ENCODE measurements around the gene THBS2. TPM values are rescaled to one million over a fixed set of nuclear protein-coding genes. Genes with fewer than 3 reads are reported as not detected.

THBS2 gene
- total RNA-seq, 1 experiment from 2014 or later, result 0.39 TPM

DNA sequence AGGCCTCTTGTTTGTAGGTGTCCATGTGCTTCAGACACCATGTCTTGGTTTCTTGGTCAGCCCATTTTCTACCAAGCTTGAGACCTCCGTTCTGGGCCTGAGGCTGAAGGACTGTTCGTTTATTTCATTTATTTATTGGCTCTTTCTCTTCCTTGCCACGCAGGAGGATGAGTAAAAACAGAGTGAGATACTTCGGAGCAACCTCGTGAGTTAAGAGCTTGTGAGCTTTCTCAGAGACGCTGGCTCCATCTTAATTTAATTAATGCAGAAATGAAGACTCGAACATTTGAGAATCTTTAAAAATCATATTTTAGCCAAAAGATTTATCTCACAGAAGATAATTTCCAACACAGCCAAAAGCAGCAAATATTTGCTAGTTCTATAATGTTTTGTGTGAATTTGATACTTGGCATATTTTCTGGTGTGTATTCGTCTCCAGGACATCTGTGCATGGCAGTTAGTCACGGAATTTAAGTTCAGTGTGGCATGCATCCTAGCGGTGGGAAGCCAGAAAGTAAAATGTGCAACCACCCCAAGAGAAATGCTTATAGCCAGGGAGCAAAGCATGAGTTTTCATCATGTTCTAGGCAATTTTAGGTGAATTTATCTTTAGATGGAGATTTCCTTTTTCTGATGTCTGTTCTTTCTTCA, 76.0 kb downstream of the THBS2 start (continued):
- TF ChIP-seq CEBPB (IDR thresholded peaks at IDR 0.05; ENCODE audit: low read depth), result no peak

DNA sequence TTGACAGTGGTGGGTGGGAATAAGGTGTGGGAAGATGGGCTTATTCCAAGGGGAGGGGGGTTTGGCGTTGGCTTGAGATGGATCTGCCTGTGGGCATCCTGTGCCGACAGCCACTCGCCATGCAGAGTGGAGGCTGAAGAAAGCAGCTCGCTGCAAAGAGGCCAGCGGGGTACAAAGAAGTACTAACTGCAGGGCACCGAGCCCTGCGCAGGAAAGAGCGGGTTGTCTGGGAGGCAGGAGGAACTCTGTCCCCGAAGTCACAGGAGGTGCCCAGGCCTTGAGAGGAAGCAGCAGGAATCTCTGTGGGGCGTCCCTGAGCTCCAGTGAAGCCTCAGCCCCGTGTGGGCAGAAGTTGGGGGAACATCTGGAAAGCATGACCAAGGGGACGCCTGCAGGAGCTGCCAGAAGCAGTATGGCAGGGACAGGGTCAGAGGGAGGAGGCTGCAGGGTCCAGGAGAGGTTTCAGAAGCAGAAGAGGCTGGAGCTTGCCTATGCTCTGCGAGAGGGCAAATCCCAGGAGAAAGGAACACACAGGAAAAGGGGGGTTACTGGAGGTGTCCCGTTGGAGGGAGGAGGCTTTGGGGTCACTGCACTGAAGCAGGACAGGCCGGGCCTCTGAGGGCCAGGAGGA, 77.2 kb downstream of the THBS2 start:
- no peaks in the 10 kb centered on the region for H3K9me2 ChIP-seq (ENCODE audit: insufficient read depth)
- ChIA-PET RAD21 (ENCODE audit: low non-redundant PET in 1 of 2, low total read pairs in 2 of 2, uncharacterized antibody in 2 of 2, unreplicated experiment in 2 of 2) (no interaction called here), CTCF (no interaction called here), POLR2A (no interaction called here)
- BruUV-seq (replicated peaks), result no TSS peak
- no peaks in the 10 kb centered on the region for H4K20me1 ChIP-seq (ENCODE audit: insufficient read depth)
- H3K36me3 ChIP-seq (ENCODE audit: control insufficient read depth in 1 of 2, insufficient read depth in 2 of 2, low read length in 2 of 2), result no peaks in the 10 kb centered on the region
- intact Hi-C loops (cut with micrococcal nuclease), result no loop called here
- H3K27me3 ChIP-seq (ENCODE audit: insufficient read depth, low read length), result no peaks in the 10 kb centered on the region
- peaks cover 9 to 32% of the 10 kb centered on the region in 2 experiments; a peak in 3 of 4 replicates for H3K4me1 ChIP-seq (ENCODE audit: control insufficient read depth in 1 of 2, insufficient read depth in 2 of 2, low read length in 2 of 2)
- TF ChIP-seq EGR1 (IDR thresholded peaks at IDR 0.05; ENCODE audit: low read depth), result no peak
- no peak for TF ChIP-seq EZH2phosphoT487 (IDR thresholded peaks at IDR 0.05; ENCODE audit: borderline replicate concordance)
- no peak for TF ChIP-seq ZFX (IDR thresholded peaks at IDR 0.05)
- TF ChIP-seq RAD21 (IDR thresholded peaks at IDR 0.05; ENCODE audit: low read depth), result no peak
- TF ChIP-seq, protein P1, sequence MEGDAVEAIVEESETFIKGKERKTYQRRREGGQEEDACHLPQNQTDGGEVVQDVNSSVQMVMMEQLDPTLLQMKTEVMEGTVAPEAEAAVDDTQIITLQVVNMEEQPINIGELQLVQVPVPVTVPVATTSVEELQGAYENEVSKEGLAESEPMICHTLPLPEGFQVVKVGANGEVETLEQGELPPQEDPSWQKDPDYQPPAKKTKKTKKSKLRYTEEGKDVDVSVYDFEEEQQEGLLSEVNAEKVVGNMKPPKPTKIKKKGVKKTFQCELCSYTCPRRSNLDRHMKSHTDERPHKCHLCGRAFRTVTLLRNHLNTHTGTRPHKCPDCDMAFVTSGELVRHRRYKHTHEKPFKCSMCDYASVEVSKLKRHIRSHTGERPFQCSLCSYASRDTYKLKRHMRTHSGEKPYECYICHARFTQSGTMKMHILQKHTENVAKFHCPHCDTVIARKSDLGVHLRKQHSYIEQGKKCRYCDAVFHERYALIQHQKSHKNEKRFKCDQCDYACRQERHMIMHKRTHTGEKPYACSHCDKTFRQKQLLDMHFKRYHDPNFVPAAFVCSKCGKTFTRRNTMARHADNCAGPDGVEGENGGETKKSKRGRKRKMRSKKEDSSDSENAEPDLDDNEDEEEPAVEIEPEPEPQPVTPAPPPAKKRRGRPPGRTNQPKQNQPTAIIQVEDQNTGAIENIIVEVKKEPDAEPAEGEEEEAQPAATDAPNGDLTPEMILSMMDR (IDR thresholded peaks at IDR 0.05 in 2 of 3, conservative IDR thresholded peaks at IDR 0.05 in 1 of 3; ENCODE audit: borderline replicate concordance in 1 of 3, insufficient read depth in 1 of 3, low read depth in 2 of 3, low read length in 2 of 3), result no peak
- no peak for TF ChIP-seq ZNF274 (IDR thresholded peaks at IDR 0.05; ENCODE audit: low read depth, low read length)
- TF ChIP-seq CEBPB (IDR thresholded peaks at IDR 0.05; ENCODE audit: low read depth), result no peak
- no peak overlapping the region for H3K4me2 ChIP-seq (ENCODE audit: low read length)
- H3K9me3 ChIP-seq (ENCODE audit: control insufficient read depth in 1 of 2, insufficient read depth in 1 of 2, low read depth in 1 of 2, low read length in 2 of 2), result no peaks in the 10 kb centered on the region
- H2AFZ ChIP-seq (ENCODE audit: low read depth, low read length, poor library complexity, severe bottlenecking), result no peak overlapping the region
- H3K4me3 ChIP-seq (replicated peaks in 1 of 2; ENCODE audit: low read depth in 1 of 2, low read length in 2 of 2), result no peak overlapping the region
- no peak overlapping the region for H3K9ac ChIP-seq (ENCODE audit: low read length)
- no peaks in the 10 kb centered on the region for H3K79me2 ChIP-seq (ENCODE audit: insufficient read depth, low read length)
- DNase-seq (ENCODE audit: low read depth, low spot score) (no peak), ATAC-seq (no peak)
- H3K27ac ChIP-seq (ENCODE audit: low read depth, low read length), result no peak overlapping the region

All from HCT116 (cell line).